Body of pancreas (tissue), 4 donors: Measurements from ENCODE around the gene RCAN2. TPM values are rescaled to one million over a fixed set of nuclear protein-coding genes. Genes with fewer than 3 reads are reported as not detected.

Source experiments
- ATAC-seq: fragments of 150-250 bp; one replicate; pipeline ENCODE4 v1.9.1; 2016
- DNase-seq, 4 donors: peaks; one replicate each; pipeline ENCODE4 v3.0.0-alpha.2; 2019
- H3K27ac ChIP-seq, 4 donors: fragments of 200-600 bp; sonication (generic); 1 replicate in 3 of 4; 2 replicates in 1 of 4; pipeline versions ENCODE4 v1.5.1 to v1.6.1; 2016 to 2019; ENCODE audit warnings: mild to moderate bottlenecking in 1 of 4, mixed read lengths in 1 of 4, moderate library complexity in 1 of 4
- H3K27me3 ChIP-seq, 2 donors: fragments of 200-600 bp; sonication (generic); one replicate each; pipeline ENCODE4 v1.6.0; 2016; ENCODE audit warnings: mild to moderate bottlenecking in 1 of 2
- H3K36me3 ChIP-seq, 2 donors: fragments of 200-600 bp; sonication (generic); replicated peaks in 1 of 2; 2 replicates each; pipeline ENCODE4 v1.5.1; 2016; ENCODE audit warnings: low read depth in 2 of 2; ENCODE audit not compliant: insufficient read depth in 1 of 2
- H3K4me1 ChIP-seq: fragments of 200-600 bp; sonication (generic); one replicate; pipeline ENCODE4 v1.6.0; 2016
- H3K4me3 ChIP-seq, 2 donors: fragments of 200-600 bp; sonication (generic); 1 replicate in 1 of 2; 2 replicates in 1 of 2; pipeline ENCODE4 v1.5.1; 2016 to 2019
- H3K9me3 ChIP-seq, 3 donors: fragments of 200-600 bp; sonication (generic); 1 replicate in 2 of 3; 2 replicates in 1 of 3; pipeline ENCODE4 v1.5.1; 2016
- CTCF ChIP-seq, 7 experiments: fragments of 450-650 bp in 4 of 7; fragments of 200-600 bp in 3 of 7; sonication (generic) in 3 of 7; IDR thresholded peaks; one replicate each; pipeline ENCODE4 v1.5.1; 2016 to 2019; ENCODE audit warnings: antibody characterized with exemption in 7 of 7
- POLR2A ChIP-seq, 3 donors: fragments of 450-650 bp; IDR thresholded peaks; one replicate each; pipeline ENCODE4 v1.6.1; 2016; ENCODE audit warnings: antibody characterized with exemption in 3 of 3, mild to moderate bottlenecking in 2 of 3
- WGBS, 2 donors: methylation state at CpG; one replicate each; pipeline ENCODE4 v1.1.5; 2017; 5-methylcytosine and 5-hydroxymethylcytosine counted together
- intact Hi-C: fragments of 100-400 bp; cut with DNase I; formaldehyde crosslinking; loops from one replicate; pipeline ENCODE4 v1.15.1; 2023
- total RNA-seq, 2 donors: library from RNA; depleted of rRNA; stranded (reverse); fragments of >200 nt; gene quantifications; one replicate each; pipeline ENCODE4 v1.1.0, GENCODE V29; 2016

The RCAN2 gene
- total RNA-seq, 2 donors from 2014 or later, result 5.3 to 6.5 TPM

- WGBS, 2 donors, result 43 to 49% methylated on average over 4 of the region's 4 CpGs
- Histone ChIP-seq H3K27ac (no peak overlapping the region), H3K9me3 (no peaks in the 10 kb centered on the region), H3K4me3 (no peak overlapping the region), H3K4me1 (peaks cover 15% of the 10 kb centered on the region), H3K36me3 (no peaks in the 10 kb centered on the region), H3K27me3 (no peaks in the 10 kb centered on the region)
- TF ChIP-seq CTCF (IDR thresholded peaks at IDR 0.05) (peak; percentile 43 to 93 (median 86)), POLR2A (IDR thresholded peaks at IDR 0.05) (no peak)
- ATAC-seq (peak; percentile 78), DNase-seq (peak in 1 of 4 donors; percentile 13)
- intact Hi-C loops, result loop anchor here (10.0 kb wide), 1 partner anchor 193 kb away; no protein-coding TSS in a partner anchor
Measured at GRCh38 chr6:46221222-46221793, 269.9 kb downstream of the RCAN2 start.

GRCh38 chr6:46220352-46221221, 270.7 kb downstream of the RCAN2 start:
- Histone ChIP-seq H3K36me3 (no peaks in the 10 kb centered on the region), H3K4me1 (peaks cover 15% of the 10 kb centered on the region), H3K27me3 (no peaks in the 10 kb centered on the region), H3K9me3 (no peaks in the 10 kb centered on the region), H3K4me3 (no peak overlapping the region), H3K27ac (no peak overlapping the region)
- intact Hi-C loops, result loop anchor here (10.0 kb wide), 1 partner anchor 194 kb away; no protein-coding TSS in a partner anchor
- DNase-seq, result no peak
- no peak for TF ChIP-seq POLR2A (IDR thresholded peaks at IDR 0.05)
- TF ChIP-seq CTCF (IDR thresholded peaks at IDR 0.05), result no peak
- WGBS, 2 donors, result 52 to 66% methylated on average over 6 of the region's 6 CpGs
- no peak for ATAC-seq

- H3K36me3 ChIP-seq, result no peaks in the 10 kb centered on the region
- no peak for DNase-seq
- TF ChIP-seq CTCF (IDR thresholded peaks at IDR 0.05), result no peak
- no peak for TF ChIP-seq POLR2A (IDR thresholded peaks at IDR 0.05)
- intact Hi-C loops, result loop anchor here (10.0 kb wide), 1 partner anchor 195 kb away; no protein-coding TSS in a partner anchor
- H3K4me1 ChIP-seq, result peaks cover 15% of the 10 kb centered on the region
- no peak for ATAC-seq
- no peaks in the 10 kb centered on the region for H3K9me3 ChIP-seq
- no peaks in the 10 kb centered on the region for H3K27me3 ChIP-seq
- no peak overlapping the region for H3K27ac ChIP-seq
- no peak overlapping the region for H3K4me3 ChIP-seq
Measured at GRCh38 chr6:46219661-46220060, 271.6 kb downstream of the RCAN2 start.

GRCh38 chr6:46218457-46218856, 272.8 kb downstream of the RCAN2 start:
- H3K9me3 ChIP-seq, result no peaks in the 10 kb centered on the region
- no peaks in the 10 kb centered on the region for H3K27me3 ChIP-seq
- ATAC-seq (no peak), DNase-seq (no peak)
- peak overlapping the region in 1 of 4 donors; percentile 38 for H3K27ac ChIP-seq
- H3K4me3 ChIP-seq, result no peak overlapping the region
- intact Hi-C loops, result no loop called here
- no peaks in the 10 kb centered on the region for H3K36me3 ChIP-seq
- peaks cover 15% of the 10 kb centered on the region for H3K4me1 ChIP-seq
- TF ChIP-seq POLR2A (IDR thresholded peaks at IDR 0.05) (no peak), CTCF (IDR thresholded peaks at IDR 0.05) (no peak)
- WGBS, 2 donors, result 94 to 95% methylated on average over 2 of the region's 2 CpGs
